Measurements from ENCODE around the gene DDX1. TPM values are rescaled to one million over a fixed set of nuclear protein-coding genes. Genes with fewer than 3 reads are reported as not detected.

DDX1 gene
- total RNA-seq, 1 experiment from 2014 or later: 70.7 TPM

- intact Hi-C loops (cut with micrococcal nuclease; ENCODE audit: unreplicated experiment): no loop called here
- ChIA-PET CTCF (no interaction called here), POLR2A (ENCODE audit: unreplicated experiment) (no interaction called here)
- no peak for DNase-seq
- Histone ChIP-seq H3K27me3 (ENCODE audit: insufficient read depth, low read depth) (no peaks in the 10 kb centered on the region), H3F3A (ENCODE audit: insufficient read depth, low read depth) (peaks cover 15% of the 10 kb centered on the region), H3K36me3 (ENCODE audit: low read depth) (peaks cover 22% of the 10 kb centered on the region), H3K9me2 (ENCODE audit: insufficient read depth) (no peaks in the 10 kb centered on the region), H3K4me1 (replicated peaks; ENCODE audit: insufficient read depth) (no peaks in the 10 kb centered on the region), H3K79me2 (ENCODE audit: low read depth) (no peaks in the 10 kb centered on the region), H3K4me3 (no peak overlapping the region), H2AFZ (no peak overlapping the region), H3K27ac (no peak overlapping the region), H3K4me2 (no peak overlapping the region), H4K20me1 (ENCODE audit: insufficient read depth) (peaks cover 11% of the 10 kb centered on the region), H3K9me3 (ENCODE audit: insufficient read depth, low read depth) (no peaks in the 10 kb centered on the region)
- no TSS peak for BruUV-seq (replicated peaks)
- TF ChIP-seq CTCF (conservative IDR thresholded peaks at IDR 0.05): no peak
- TF ChIP-seq EZH2 (IDR thresholded peaks at IDR 0.05; ENCODE audit: low read depth): no peak
Measured at GRCh38 chr2:15634846-15635490, 43.3 kb downstream of the DDX1 start.

GRCh38 chr2:15636972-15637785 lies 45.5 kb downstream of the DDX1 start:
- Histone ChIP-seq H3K27ac (no peak overlapping the region), H3K9me2 (ENCODE audit: insufficient read depth) (no peaks in the 10 kb centered on the region)
- no TSS peak for BruUV-seq (replicated peaks)

GRCh38 chr2:15638720-15639119 lies 47.1 kb downstream of the DDX1 start:
- Histone ChIP-seq H3K4me3 (no peak overlapping the region), H3K36me3 (ENCODE audit: low read depth) (0 out of 2 replicates have a peak, but pooled peaks cover 4% of the 10 kb centered on the region), H3K9me3 (ENCODE audit: insufficient read depth, low read depth) (no peaks in the 10 kb centered on the region), H3K27ac (no peak overlapping the region), H3K4me1 (replicated peaks; ENCODE audit: insufficient read depth) (no peaks in the 10 kb centered on the region), H4K20me1 (ENCODE audit: insufficient read depth) (peaks cover 11% of the 10 kb centered on the region), H2AFZ (no peak overlapping the region), H3K4me2 (no peak overlapping the region), H3K79me2 (ENCODE audit: low read depth) (no peaks in the 10 kb centered on the region), H3F3A (ENCODE audit: insufficient read depth, low read depth) (peaks cover 15% of the 10 kb centered on the region; the same call in 1 of the 2 replicates), H3K9me2 (ENCODE audit: insufficient read depth) (no peaks in the 10 kb centered on the region), H3K27me3 (ENCODE audit: insufficient read depth, low read depth) (no peaks in the 10 kb centered on the region)
- DNase-seq: no peak
- ChIA-PET POLR2A (ENCODE audit: unreplicated experiment) (no interaction called here), CTCF (no interaction called here)
- TF ChIP-seq EZH2 (IDR thresholded peaks at IDR 0.05; ENCODE audit: low read depth) (no peak), CTCF (conservative IDR thresholded peaks at IDR 0.05) (no peak)
- no TSS peak for BruUV-seq (replicated peaks)
- intact Hi-C loops (cut with micrococcal nuclease; ENCODE audit: unreplicated experiment): no loop called here

More at GRCh38 chr2:15636972-15637785, 45.5 kb downstream of the DDX1 start:
- peak; percentile 97 for TF ChIP-seq CTCF (conservative IDR thresholded peaks at IDR 0.05)
- no peak for TF ChIP-seq EZH2 (IDR thresholded peaks at IDR 0.05; ENCODE audit: low read depth)
- intact Hi-C loops (cut with micrococcal nuclease; ENCODE audit: unreplicated experiment): loop anchor here (1.0 kb wide), 4 partner anchors 645 to 1120 kb away; no protein-coding TSS in a partner anchor
- no peaks in the 10 kb centered on the region for H3K79me2 ChIP-seq (ENCODE audit: low read depth)
- no peak overlapping the region for H3K4me2 ChIP-seq
- H3K4me3 ChIP-seq: no peak overlapping the region
- no peaks in the 10 kb centered on the region for H3K9me3 ChIP-seq (ENCODE audit: insufficient read depth, low read depth)
- peak in 1 of 2 experiments; percentile 51 for DNase-seq
- H3K4me1 ChIP-seq (replicated peaks; ENCODE audit: insufficient read depth): no peaks in the 10 kb centered on the region
- peaks cover 4% of the 10 kb centered on the region; the same call in 1 of the 2 replicates for H3K36me3 ChIP-seq (ENCODE audit: low read depth)
- H3K27me3 ChIP-seq (ENCODE audit: insufficient read depth, low read depth): no peaks in the 10 kb centered on the region
- CTCF ChIA-PET: no interaction called here
- POLR2A ChIA-PET (ENCODE audit: unreplicated experiment): no interaction called here
- peaks cover 11% of the 10 kb centered on the region for H4K20me1 ChIP-seq (ENCODE audit: insufficient read depth)
- H3F3A ChIP-seq (ENCODE audit: insufficient read depth, low read depth): peaks cover 15% of the 10 kb centered on the region
- H2AFZ ChIP-seq: no peak overlapping the region
